Endothelial cell of umbilical vein (primary cell): Measurements from ENCODE around the gene DNAH9.

ENCODE experiments used
- CTCF ChIP-seq, 2 donors: IDR thresholded peaks; 1 replicate in 1 of 2; 2 replicates in 1 of 2; pipeline ENCODE4 v1.5.1; 2011; ENCODE audit warnings: low read length in 2 of 2, mild to moderate bottlenecking in 2 of 2, moderate library complexity in 2 of 2, control low read depth in 1 of 2, inconsistent platforms in 1 of 2, low read depth in 1 of 2; ENCODE audit not compliant: insufficient read depth in 1 of 2; ENCODE audit errors: extremely low read depth in 1 of 2
- EZH2 ChIP-seq: IDR thresholded peaks from 2 replicates; pipeline ENCODE4 v1.6.1; 2012; ENCODE audit warnings: borderline replicate concordance, low read depth, mild to moderate bottlenecking, moderate library complexity, low read length, inconsistent platforms; ENCODE audit not compliant: severe bottlenecking
- POLR2AphosphoS5 ChIP-seq: IDR thresholded peaks from 2 replicates; pipeline ENCODE4 v1.6.1; 2012; ENCODE audit warnings: low read depth, mild to moderate bottlenecking, control low read depth, low read length, moderate library complexity; ENCODE audit not compliant: insufficient read depth

- TF ChIP-seq CTCF (IDR thresholded peaks at IDR 0.05; ENCODE audit: extremely low read depth in 1 of 2, insufficient read depth in 1 of 2, low read depth in 1 of 2, low read length in 2 of 2) (no peak), EZH2 (no peak), POLR2AphosphoS5 (no peak)
Measured at GRCh38 chr17:11705111-11705510, 106.8 kb downstream of the DNAH9 start.
